Left kidney (tissue), 2 donors: ENCODE measurements around the gene EIF5. TPM values are rescaled to one million over a fixed set of nuclear protein-coding genes. Genes with fewer than 3 reads are reported as not detected.

ENCODE experiments used
- DNase-seq: peaks from one replicate; pipeline ENCODE4 v3.0.0-alpha.2; 2013
- polyA plus RNA-seq: library from polyadenylated mRNA; unstranded; fragments of 120-200 nt; gene quantifications from one replicate; pipeline ENCODE4 v1.2.1, GENCODE V29; 2013; ENCODE audit not compliant: insufficient read length

Gene EIF5
- polyA plus RNA-seq, 1 donor = 267 TPM

GRCh38 chr14:103308717-103309616, 25.1 kb upstream of the EIF5 start:
- no peak for DNase-seq

GRCh38 chr14:103310576-103311095, 23.4 kb upstream of the EIF5 start:
- no peak for DNase-seq

GRCh38 chr14:103311171-103311997, 22.7 kb upstream of the EIF5 start:
- DNase-seq = no peak

- DNase-seq = no peak
Observed at GRCh38 chr14:103312006-103312635, 21.9 kb upstream of the EIF5 start.

- DNase-seq = no peak
Observed at GRCh38 chr14:103313704-103314103, 20.3 kb upstream of the EIF5 start.

- no peak for DNase-seq
Observed at GRCh38 chr14:103314496-103315277, 19.4 kb upstream of the EIF5 start.

GRCh38 chr14:103315351-103315911, 18.6 kb upstream of the EIF5 start:
- DNase-seq = no peak

GRCh38 chr14:103315941-103316340, 18.1 kb upstream of the EIF5 start:
- DNase-seq = no peak

GRCh38 chr14:103316721-103317121, 17.3 kb upstream of the EIF5 start:
- no peak for DNase-seq

GRCh38 chr14:103317251-103317650, 16.8 kb upstream of the EIF5 start:
- DNase-seq = no peak

GRCh38 chr14:103317976-103318580, 16.0 kb upstream of the EIF5 start:
- no peak for DNase-seq

GRCh38 chr14:103318750-103319419, 15.2 kb upstream of the EIF5 start:
- no peak for DNase-seq

GRCh38 chr14:103319422-103319821, 14.6 kb upstream of the EIF5 start:
- DNase-seq = no peak

- no peak for DNase-seq
Observed at GRCh38 chr14:103326078-103326477, 8.0 kb upstream of the EIF5 start.

- no peak for DNase-seq
Observed at GRCh38 chr14:103328941-103329340, 5.1 kb upstream of the EIF5 start.

GRCh38 chr14:103329401-103330347, 4.4 kb upstream of the EIF5 start:
- DNase-seq = peak; percentile 24

- no peak for DNase-seq
Observed at GRCh38 chr14:103330536-103330935, 3.5 kb upstream of the EIF5 start.

- DNase-seq = no peak
Observed at GRCh38 chr14:103332143-103332919, 1.7 kb upstream of the EIF5 start.
